Measurements from ENCODE around the gene LTBP1. TPM values are rescaled to one million over a fixed set of nuclear protein-coding genes. Genes with fewer than 3 reads are reported as not detected.

The LTBP1 gene
- total RNA-seq, 3 donors from 2014 or later (not counting 1 experiment from before 2014, with no cell fraction given), result 1.7 to 4.7 (median 3.5) TPM

DNA sequence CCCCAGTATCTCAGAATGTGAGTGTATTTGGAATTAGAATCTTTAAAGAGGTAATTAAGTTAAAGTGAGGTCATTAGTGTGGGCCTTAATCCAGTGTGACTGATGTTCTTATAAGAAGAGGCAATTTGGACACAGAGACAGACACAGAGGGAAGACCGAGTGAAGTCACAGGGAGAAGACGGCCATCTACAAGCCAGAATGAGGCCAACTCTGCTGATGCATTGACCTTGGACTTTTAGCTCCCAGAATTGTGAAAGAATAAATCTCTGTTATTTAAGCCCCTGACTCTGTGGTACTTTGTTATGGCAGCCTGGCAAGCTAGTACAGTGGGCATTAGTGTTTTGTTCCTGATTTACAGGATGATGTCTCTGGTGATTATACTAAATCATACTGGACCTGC lies 64.6 kb downstream of the LTBP1 start:
- DNase-seq (no peak), ATAC-seq (no peak)
- no peaks in the 10 kb centered on the region for H3K27me3 ChIP-seq (ENCODE audit: control insufficient read depth, insufficient read depth, low read length)
- no peak overlapping the region for H3K27ac ChIP-seq (ENCODE audit: low read length)
- Mint-ChIP-seq H3K4me1 (no peaks in the 10 kb centered on the region), H3K27me3 (ENCODE audit: low read depth in 2 of 2) (peaks cover 0 to 2% of the 10 kb centered on the region in 2 donors), H3K4me3 (no peak overlapping the region), H3K36me3 (no peaks in the 10 kb centered on the region), H3K9me3 (no peaks in the 10 kb centered on the region), H3K27ac (no peak overlapping the region)
- 85% methylated on average over 2 of the region's 2 CpGs for WGBS (ENCODE audit: insufficient coverage)
- no peaks in the 10 kb centered on the region for H3K9me3 ChIP-seq (ENCODE audit: control insufficient read depth, insufficient read depth, low read length)
- H3K4me1 ChIP-seq (ENCODE audit: control insufficient read depth, insufficient read depth, low read length), result no peaks in the 10 kb centered on the region
- TF ChIP-seq, protein P1, sequence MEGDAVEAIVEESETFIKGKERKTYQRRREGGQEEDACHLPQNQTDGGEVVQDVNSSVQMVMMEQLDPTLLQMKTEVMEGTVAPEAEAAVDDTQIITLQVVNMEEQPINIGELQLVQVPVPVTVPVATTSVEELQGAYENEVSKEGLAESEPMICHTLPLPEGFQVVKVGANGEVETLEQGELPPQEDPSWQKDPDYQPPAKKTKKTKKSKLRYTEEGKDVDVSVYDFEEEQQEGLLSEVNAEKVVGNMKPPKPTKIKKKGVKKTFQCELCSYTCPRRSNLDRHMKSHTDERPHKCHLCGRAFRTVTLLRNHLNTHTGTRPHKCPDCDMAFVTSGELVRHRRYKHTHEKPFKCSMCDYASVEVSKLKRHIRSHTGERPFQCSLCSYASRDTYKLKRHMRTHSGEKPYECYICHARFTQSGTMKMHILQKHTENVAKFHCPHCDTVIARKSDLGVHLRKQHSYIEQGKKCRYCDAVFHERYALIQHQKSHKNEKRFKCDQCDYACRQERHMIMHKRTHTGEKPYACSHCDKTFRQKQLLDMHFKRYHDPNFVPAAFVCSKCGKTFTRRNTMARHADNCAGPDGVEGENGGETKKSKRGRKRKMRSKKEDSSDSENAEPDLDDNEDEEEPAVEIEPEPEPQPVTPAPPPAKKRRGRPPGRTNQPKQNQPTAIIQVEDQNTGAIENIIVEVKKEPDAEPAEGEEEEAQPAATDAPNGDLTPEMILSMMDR (IDR thresholded peaks at IDR 0.05), result no peak
- no peaks in the 10 kb centered on the region for H3K36me3 ChIP-seq (ENCODE audit: control insufficient read depth, insufficient read depth, low read length)
- H3K4me3 ChIP-seq (ENCODE audit: low read length), result no peak overlapping the region
- intact Hi-C loops (cut with micrococcal nuclease), result no loop called here

DNA sequence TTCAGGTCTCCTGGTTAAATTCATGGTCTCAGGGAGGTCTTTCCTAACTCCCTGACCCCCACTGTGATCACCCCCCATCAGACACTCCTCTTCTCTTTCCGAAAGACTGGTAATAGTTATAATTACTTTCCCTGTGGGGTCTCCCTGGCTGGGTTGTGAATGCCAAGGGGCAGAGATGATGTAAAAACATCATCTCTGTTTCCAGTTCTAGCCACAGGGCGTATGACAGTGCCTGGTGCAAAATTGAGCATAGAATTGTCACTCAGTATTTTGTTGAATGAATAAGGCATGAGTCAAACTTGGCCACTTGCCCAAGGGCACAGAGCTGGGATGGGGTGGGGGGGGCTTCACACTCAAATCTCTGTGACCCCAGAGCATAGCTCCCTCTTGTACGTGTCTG lies 65.2 kb downstream of the LTBP1 start:
- no peaks in the 10 kb centered on the region for H3K36me3 Mint-ChIP-seq
- no peaks in the 10 kb centered on the region for H3K9me3 ChIP-seq (ENCODE audit: control insufficient read depth, insufficient read depth, low read length)
- TF ChIP-seq, protein P1 (IDR thresholded peaks at IDR 0.05), result no peak
- peaks cover 0 to 2% of the 10 kb centered on the region in 2 donors for H3K27me3 Mint-ChIP-seq (ENCODE audit: low read depth in 2 of 2)
- WGBS (ENCODE audit: insufficient coverage), result 93% methylated on average over 2 of the region's 3 CpGs
- no peaks in the 10 kb centered on the region for H3K27me3 ChIP-seq (ENCODE audit: control insufficient read depth, insufficient read depth, low read length)
- no peaks in the 10 kb centered on the region for H3K4me1 Mint-ChIP-seq
- intact Hi-C loops (cut with micrococcal nuclease), result no loop called here
- H3K27ac Mint-ChIP-seq, result no peak overlapping the region
- H3K4me3 Mint-ChIP-seq, result no peak overlapping the region
- DNase-seq (no peak), ATAC-seq (no peak)
- no peaks in the 10 kb centered on the region for H3K9me3 Mint-ChIP-seq
- no peaks in the 10 kb centered on the region for H3K36me3 ChIP-seq (ENCODE audit: control insufficient read depth, insufficient read depth, low read length)
- no peak overlapping the region for H3K4me3 ChIP-seq (ENCODE audit: low read length)
- H3K4me1 ChIP-seq (ENCODE audit: control insufficient read depth, insufficient read depth, low read length), result no peaks in the 10 kb centered on the region
- H3K27ac ChIP-seq (ENCODE audit: low read length), result no peak overlapping the region

DNA sequence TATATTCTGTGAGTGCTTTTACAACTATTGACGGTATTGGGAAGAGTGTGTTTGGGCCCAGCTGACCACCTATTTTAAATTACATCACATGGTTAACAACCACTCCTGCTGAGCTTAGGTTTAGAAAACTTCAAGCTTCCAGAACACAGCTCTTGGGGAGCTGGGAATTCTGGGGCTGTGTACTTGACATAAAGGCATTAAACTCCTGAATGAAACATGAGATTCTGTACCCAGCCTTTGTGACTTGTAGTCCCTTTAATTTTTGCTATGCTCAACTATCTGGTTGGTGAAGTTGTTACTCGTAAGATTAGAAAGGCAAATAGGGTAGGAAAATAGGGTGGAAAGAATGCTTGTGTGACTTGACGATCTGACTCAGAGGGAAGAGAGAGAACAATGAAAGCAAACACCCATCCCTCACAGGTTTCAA lies 66.9 kb downstream of the LTBP1 start:
- Histone ChIP-seq H3K4me1 (ENCODE audit: control insufficient read depth, insufficient read depth, low read length) (no peaks in the 10 kb centered on the region), H3K4me3 (ENCODE audit: low read length) (no peak overlapping the region), H3K9me3 (ENCODE audit: control insufficient read depth, insufficient read depth, low read length) (no peaks in the 10 kb centered on the region), H3K27me3 (ENCODE audit: control insufficient read depth, insufficient read depth, low read length) (no peaks in the 10 kb centered on the region), H3K27ac (ENCODE audit: low read length) (no peak overlapping the region), H3K36me3 (ENCODE audit: control insufficient read depth, insufficient read depth, low read length) (no peaks in the 10 kb centered on the region)
- intact Hi-C loops (cut with micrococcal nuclease), result no loop called here
- ATAC-seq, result no peak
- Mint-ChIP-seq H3K27me3 (ENCODE audit: low read depth in 2 of 2) (peaks cover 0 to 2% of the 10 kb centered on the region in 2 donors), H3K27ac (no peak overlapping the region), H3K36me3 (no peaks in the 10 kb centered on the region), H3K9me3 (no peaks in the 10 kb centered on the region), H3K4me3 (no peak overlapping the region), H3K4me1 (no peaks in the 10 kb centered on the region)
- TF ChIP-seq, protein P1 (IDR thresholded peaks at IDR 0.05), result no peak
- 100% methylated on average over 1 of the region's 3 CpGs for WGBS (ENCODE audit: insufficient coverage)
- no peak for DNase-seq

DNA sequence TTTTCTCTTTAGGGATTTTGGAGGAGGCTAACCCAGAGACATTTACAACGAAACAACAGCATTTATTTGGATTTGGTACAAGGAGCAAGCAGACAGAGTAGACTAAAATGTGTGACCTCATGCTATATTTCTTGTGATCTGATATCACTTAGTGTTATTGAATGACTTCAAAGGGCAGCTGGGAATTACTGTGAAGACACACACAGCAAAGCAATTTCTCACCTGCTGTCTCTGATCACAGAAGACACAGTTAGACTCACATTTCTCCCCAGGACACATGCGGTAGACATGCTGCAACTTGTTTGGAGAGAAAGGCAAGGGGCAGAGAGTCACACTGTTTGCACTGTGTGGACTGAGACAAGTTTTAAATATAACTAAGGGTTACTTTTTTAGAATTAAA lies 67.5 kb downstream of the LTBP1 start:
- 82% methylated on average over 2 of the region's 2 CpGs for WGBS (ENCODE audit: insufficient coverage)
- H3K36me3 Mint-ChIP-seq, result no peaks in the 10 kb centered on the region
- peaks cover 0 to 2% of the 10 kb centered on the region in 2 donors for H3K27me3 Mint-ChIP-seq (ENCODE audit: low read depth in 2 of 2)
- H3K27ac Mint-ChIP-seq, result no peak overlapping the region
- ATAC-seq (no peak), DNase-seq (no peak)
- Histone ChIP-seq H3K27me3 (ENCODE audit: control insufficient read depth, insufficient read depth, low read length) (no peaks in the 10 kb centered on the region), H3K9me3 (ENCODE audit: control insufficient read depth, insufficient read depth, low read length) (no peaks in the 10 kb centered on the region), H3K36me3 (ENCODE audit: control insufficient read depth, insufficient read depth, low read length) (no peaks in the 10 kb centered on the region), H3K4me3 (ENCODE audit: low read length) (no peak overlapping the region), H3K27ac (ENCODE audit: low read length) (no peak overlapping the region), H3K4me1 (ENCODE audit: control insufficient read depth, insufficient read depth, low read length) (no peaks in the 10 kb centered on the region)
- H3K9me3 Mint-ChIP-seq, result no peaks in the 10 kb centered on the region
- no peaks in the 10 kb centered on the region for H3K4me1 Mint-ChIP-seq
- intact Hi-C loops (cut with micrococcal nuclease), result no loop called here
- TF ChIP-seq, protein P1 (IDR thresholded peaks at IDR 0.05), result no peak
- H3K4me3 Mint-ChIP-seq, result no peak overlapping the region

Measured in natural killer cell (primary cell).